Renal cortex interstitium (tissue), 11 donors: ENCODE data around the gene WAPL. TPM values are rescaled to one million over a fixed set of nuclear protein-coding genes. Genes with fewer than 3 reads are reported as not detected.
"Not testable (repeated sequence)": the region's sequence is repeated elsewhere in the genome, so short reads cannot be mapped to it uniquely, and the experiment has no call there.

Experiments used
- DNase-seq, 11 donors: peaks; one replicate each; pipeline ENCODE4 v3.0.0-alpha.2; 2013; ENCODE audit warnings: low read depth in 9 of 11, low spot score in 4 of 11; ENCODE audit errors: extremely low read depth in 1 of 11
- polyA plus RNA-seq, 3 donors: library from polyadenylated mRNA; unstranded; fragments of 120-200 nt; gene quantifications; one replicate each; pipeline ENCODE4 v1.2.1, GENCODE V29; 2013; ENCODE audit not compliant: insufficient read length in 3 of 3

The WAPL gene
- polyA plus RNA-seq, 3 donors = 43.7 to 57.5 (median 46.4) TPM

DNA sequence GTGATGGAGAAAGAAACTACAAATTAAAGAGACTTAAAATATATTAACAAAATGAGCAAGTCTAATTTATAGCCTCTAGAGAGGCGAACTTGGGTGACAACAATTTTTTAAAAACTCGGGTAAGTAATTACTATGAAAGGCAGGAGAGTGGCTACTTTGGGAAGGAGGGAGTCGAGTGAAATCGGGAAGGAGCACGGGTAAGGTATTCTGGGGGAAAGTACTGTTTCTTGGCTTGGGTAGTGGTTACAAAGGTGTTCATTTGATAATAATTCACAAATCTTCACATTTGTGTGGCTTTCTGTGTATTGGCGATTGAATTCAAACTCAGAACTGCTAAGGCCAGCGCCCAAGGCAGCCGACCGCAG is 122.1 kb downstream of the WAPL start:
- DNase-seq = no peak

DNA sequence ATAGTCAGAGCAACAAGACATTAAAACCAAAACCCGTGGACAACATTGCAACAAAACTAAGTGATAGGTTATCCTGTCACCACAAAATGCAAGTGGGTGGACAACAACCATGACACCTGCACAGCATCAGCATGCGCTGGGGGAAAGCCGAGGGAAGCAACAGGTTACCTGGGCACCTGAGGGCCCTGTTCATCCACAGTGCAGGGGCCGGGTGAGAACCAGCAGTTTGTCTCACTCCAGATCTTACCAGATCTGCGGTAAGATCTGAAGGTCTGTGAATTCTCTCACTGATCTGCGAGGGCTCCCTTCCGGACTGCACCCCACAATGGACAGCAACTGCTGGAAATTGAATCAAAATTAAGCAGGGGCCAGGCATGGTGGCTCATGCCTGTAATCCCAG is 124.5 kb downstream of the WAPL start:
- DNase-seq = no peak

DNA sequence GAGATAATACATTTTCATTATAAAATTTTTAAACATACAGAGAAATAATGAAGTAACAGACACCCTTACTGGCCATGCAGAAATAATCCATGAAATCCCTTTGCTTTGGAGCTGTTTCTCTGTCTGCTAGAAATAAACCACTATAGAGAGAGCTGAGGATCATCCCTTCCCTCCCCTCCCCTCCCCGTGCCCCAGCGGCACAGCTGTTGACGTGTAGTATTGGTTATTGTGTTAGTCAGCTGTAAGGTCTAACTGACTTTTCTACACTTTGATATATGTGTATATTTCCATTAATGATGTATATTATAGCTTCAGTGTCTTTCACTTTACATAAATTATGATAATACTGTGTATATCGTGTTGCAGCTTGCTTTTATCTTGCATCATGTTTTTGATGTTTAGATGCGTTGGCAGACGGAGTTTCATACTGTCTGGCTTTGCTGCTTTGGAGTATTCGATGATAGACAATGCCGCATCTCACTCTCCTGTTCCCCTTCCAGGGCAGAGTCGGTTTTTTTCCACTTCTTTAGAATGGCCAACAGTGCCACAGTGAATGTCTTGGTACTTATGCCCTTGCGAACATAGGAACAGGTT is 127.6 kb downstream of the WAPL start:
- DNase-seq = no peak

DNA sequence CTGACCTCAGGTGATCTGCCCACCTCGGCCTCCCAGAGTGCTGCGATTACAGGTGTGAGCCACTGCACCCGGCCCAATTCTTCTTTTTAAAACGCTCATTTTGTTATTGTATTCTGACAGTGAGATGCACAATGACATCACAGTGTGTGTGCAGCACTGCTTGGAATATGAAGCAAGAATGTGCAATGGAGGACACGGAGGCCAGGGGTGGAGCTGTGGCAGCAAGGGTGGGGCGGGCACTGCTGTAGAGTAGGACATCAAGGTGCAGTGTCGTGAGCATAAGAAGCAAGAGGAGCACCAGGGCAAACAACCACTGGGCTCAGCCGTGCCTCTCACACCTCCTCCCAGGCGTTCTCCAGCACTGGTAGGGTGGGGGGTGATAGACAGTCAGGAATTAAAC is 128.2 kb downstream of the WAPL start:
- DNase-seq = no peak

DNA sequence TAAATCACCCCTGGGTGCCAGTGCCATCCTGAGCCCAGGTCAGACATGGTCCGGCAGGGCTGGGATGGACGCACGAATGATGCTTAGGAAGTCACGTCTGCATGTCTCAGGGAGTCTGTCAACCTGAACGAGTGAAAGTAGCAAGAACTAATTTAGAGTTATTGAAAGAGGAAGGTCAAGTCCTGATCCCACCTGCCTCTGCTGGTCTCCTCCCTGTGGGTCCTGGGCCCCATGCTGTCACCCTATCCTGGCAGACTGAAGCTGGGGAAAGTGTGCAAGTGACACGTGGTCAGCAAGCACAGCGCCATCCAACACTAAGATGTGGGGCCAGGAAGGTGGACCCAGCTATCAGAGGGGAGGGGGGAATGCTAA is 128.9 kb downstream of the WAPL start:
- DNase-seq = no peak

DNA sequence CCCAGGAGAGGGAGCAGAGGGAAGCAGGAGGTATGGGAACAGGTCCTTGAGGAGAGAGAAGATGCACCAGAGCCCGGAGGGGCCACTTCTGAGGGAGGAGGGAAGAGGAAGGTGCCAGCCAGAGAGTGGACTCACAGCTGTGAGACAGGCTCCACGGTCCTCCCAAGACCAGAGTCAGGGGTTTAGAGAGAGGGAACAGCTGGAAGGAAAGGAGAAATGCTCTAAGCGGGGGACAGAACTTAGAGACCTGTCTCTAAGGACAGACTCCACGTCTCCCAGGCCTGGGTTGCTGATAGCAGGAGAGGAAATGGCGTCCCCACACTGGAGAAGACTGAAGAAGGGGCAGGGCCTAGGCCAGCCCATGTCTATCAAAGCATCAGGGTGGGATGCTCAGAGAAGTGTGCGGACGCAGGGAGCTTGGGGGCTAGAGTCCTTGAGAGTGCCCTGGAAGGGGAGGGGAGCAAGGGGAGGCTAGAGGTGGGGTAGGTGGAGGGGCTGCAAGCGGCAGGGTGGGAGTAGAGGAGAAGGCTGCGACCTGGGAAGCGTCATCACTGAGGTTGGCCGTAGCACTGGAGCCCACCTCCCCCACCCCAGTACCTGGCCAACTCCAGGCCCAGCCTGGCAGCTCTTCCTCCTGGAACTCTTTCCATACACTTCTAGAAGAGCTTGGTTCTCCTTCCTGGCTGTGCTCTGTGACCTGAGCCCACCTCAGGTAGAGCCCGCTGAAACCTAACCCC is 129.4 kb downstream of the WAPL start:
- no peak for DNase-seq

DNA sequence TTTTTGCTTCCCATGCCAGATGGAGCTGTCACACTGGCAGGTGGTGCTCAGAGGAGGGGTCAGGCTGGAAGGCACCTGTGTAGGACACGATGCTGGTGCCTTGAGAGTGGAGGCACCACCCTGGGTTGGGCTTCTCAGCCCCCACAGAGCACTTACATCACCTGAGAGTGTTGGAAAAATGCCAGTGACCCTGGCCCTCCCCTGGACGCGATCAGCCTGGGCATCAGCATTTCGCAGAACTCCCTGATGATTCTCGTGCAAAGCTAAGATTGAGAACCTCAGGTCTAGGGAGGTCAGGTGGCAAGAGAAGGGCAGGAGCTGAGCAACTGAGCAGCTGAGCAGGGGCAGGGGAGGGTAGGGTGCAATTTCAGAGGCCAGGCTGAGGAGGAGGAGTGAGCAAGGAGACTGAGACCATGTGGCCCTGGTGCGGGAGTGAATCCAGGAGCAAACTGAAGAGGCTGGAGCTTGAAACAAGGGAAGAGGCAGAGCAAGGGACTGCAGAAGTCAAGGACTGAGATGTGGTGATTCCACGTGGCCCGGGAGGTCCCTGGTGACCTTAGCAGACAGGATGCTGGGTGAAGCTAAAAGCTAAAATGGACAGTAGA is 130.3 kb downstream of the WAPL start:
- DNase-seq = no peak

DNA sequence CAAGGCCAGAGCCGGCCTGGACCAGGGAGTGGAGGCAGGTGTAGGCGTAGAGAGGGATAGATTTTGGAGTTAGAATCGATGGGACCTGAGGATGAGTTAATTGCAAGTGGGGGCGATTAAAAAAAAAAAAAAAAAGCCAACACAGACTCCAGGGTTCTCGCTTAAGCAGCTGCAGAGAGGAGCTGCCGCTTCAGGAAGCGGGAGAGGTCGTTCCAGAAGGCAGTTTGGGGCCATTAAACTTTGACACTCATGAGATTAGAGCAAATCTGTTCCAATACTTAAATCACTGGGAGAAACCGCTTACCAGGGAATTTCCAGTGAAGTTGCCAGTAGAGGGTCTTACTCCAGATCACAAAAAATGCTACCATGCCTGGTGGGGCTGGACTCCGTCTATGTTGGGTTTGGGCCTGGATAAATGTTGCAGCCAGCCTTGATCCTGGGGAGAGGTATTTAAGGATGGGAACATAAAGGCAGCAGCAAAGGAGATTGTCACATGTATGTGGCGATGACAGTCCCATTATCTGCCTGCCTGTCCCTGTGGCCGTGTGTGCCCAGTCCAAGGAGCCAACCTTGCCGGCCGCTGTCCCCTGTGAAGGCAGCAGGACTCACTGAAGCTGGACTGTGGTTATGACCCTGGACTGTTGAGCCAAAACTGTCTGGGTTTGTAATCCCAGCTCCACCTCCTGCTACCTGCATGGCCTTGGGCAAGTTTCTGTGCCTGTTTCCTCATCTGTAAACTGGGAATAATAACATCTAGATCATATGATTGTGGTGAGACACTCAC is 131.1 kb downstream of the WAPL start:
- no peak for DNase-seq

DNA sequence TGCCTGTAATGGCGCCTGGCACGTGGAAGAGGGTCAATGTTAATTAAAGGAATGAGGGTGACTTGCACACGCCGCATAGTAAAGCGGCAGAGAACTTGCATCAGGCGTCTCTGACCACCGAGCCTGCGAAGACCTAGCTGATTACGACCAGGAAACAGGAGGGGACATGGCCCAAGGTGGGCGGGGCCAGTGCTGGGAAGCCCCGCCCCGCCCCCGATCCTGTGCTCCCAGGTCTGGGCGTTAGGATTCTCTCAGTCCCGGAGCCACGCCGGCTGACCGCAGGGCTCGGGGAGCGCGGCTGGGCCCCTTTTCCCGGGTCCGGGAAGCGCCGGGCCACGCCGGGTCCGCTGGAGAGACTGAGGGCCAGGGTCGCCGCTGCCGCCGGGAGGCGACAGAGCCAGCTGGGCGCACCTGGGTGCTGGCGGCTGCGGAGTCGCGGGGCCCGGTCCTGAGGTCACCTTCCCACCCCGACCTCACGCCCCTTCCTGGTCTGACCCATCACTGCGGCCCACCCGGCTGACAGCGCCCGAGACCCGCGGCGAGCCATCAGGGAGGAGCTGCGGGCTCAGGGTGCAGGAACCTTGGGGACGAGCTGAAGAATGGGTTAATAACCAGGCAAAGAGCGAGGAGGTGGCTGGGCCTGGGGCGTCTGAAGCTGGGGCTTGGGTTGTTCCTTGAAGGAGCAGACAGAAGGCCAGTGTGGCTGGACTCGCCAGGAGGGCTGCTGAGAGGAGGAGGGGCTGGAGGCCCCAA is 132.0 kb downstream of the WAPL start:
- no peak for DNase-seq

DNA sequence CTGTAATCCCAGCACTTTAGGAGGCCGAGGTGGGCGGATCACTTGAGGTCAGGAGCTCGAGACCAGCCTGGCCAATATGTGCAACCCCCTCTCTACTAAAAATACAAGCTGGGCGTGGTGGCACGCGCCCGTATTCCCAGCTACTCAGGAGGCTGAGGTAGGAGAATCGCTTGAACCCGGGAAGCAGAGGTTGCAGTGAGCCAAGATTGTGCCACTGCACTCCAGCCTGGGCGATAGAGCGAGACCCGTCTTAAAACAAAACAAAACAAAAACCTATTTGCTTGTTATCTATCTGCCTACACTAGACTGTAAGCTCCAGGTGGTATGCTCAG is 132.5 kb downstream of the WAPL start:
- DNase-seq = not testable (repeated sequence)

DNA sequence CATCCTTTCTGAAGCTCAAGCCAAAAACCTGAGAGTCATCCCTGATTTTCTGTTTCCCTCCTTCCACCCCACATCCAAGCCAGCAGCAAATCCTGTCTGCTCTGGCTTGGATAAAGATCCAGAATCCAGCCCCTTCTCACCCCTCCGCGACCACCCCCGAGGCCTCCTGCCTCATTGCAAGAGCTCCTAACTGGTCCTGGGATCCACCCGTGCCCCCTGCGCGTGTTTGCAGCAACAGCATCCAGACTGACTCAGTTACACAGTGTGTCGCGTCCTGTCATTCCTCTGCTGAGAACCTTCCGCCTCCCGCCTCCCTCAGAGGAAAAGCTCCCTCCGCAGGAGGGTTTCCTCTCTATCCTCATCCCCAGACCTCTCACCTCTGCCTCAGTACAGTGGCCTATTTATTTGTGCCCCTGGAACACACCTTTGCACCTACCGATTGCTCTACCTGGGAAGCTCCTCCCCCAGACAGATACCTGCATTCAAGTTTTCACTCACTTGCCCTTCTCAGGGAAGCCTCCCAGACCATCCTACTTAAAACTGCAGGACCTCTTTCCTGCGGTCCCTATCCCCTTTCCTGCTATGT is 133.4 kb downstream of the WAPL start:
- no peak for DNase-seq

DNA sequence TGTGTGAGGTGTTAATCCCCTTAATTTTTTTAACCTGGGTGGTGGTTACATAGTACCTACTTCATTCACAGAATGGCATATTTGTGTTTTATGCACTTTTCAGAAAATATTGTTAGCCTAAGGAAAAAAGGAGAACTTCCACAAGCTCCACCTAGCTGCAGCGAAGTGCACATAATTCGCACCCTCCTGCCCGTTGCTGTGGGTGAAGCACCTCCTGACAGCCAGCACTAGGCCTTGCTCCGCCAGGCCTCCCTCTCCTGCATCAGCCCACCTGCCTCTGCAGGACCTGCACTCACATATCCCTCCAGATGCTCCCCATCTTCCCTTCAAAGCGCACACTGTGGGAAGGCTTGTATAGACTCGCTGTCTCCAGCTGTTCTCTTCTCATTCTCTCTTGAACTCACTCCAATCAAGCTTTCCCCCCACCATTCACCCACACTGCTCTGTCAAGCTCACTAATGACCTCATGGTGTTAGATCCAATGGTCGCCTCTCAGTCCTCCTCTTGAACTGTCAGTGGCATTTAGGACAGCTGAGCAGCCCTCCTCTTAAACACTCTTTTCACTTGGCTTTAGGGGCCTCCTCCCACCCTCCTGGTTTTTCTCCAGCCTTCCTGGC is 134.3 kb downstream of the WAPL start:
- DNase-seq = no peak

DNA sequence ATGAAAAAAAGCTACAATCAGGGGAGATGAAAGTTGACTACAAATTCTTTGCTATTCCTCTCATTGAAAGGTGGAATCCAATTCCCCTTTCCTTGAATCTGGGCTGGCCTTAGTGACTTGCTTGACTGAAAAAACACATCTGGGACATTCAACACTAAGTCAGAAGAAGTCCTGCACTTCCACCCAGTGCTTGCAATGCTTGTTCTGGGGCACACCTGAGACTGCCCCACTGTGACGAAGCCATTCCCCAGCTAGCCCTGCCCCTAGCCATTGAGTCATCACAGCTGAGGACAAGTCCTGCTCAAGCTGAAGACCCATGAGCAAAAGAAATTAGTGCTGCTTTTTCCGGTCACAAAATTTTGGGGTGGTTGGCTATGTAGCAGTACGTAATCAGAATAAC is 135.8 kb downstream of the WAPL start:
- no peak for DNase-seq

Other genes with a start within 250 kb of the WAPL start
- 1 to 10 TPM; 1.6 to 1.8 (median 1.6) TPM for gene GRID1, start 155.0 kb downstream of the WAPL start, polyA plus RNA-seq
- not detected for gene OPN4, start 132.8 kb upstream of the WAPL start, polyA plus RNA-seq
- 1 to 10 TPM; 1.2 to 1.9 (median 1.5) TPM for gene LDB3, start 146.7 kb upstream of the WAPL start, polyA plus RNA-seq
- gene BMPR1A, start 234.8 kb upstream of the WAPL start, polyA plus RNA-seq = 10 to 100 TPM; 60.8 to 78.6 (median 70.7) TPM